GM19025 (cell line): ENCODE results near the gene KRTAP10-6.
"Not testable (repeated sequence)": the region's sequence is repeated elsewhere in the genome, so short reads cannot be mapped to it uniquely, and the experiment has no call there.

Experiments
- ATAC-seq: cut with Tn5 transposase; IDR thresholded peaks from one replicate; pipeline ENCODE4 v1.9.1; 2021; ENCODE audit warnings: mild to moderate bottlenecking, low read depth, moderate library complexity; ENCODE audit not compliant: unreplicated experiment

Gene KRTAP10-6

GRCh38 chr21:44592446-44593311 lies at the start of gene KRTAP10-6:
TSS of gene KRTAP10-6 (minus strand) at chr21:44592505. CDS start at chr21:44592484, 21 bp downstream.
- ATAC-seq, result no peak

- no peak for ATAC-seq
Observed at GRCh38 chr21:44640761-44641160, 48.5 kb upstream of the KRTAP10-6 start.

GRCh38 chr21:44639331-44639655 lies 47.0 kb upstream of the KRTAP10-6 start:
- no peak for ATAC-seq

- ATAC-seq, result not testable (repeated sequence)
Observed at GRCh38 chr21:44638506-44639330, 46.4 kb upstream of the KRTAP10-6 start.

GRCh38 chr21:44637851-44638348 lies 45.6 kb upstream of the KRTAP10-6 start:
- ATAC-seq, result not testable (repeated sequence)

- ATAC-seq, result no peak
Observed at GRCh38 chr21:44637018-44637850, 44.9 kb upstream of the KRTAP10-6 start, which contains the start of gene KRTAP10-10. TSS of gene KRTAP10-10 (plus strand) at chr21:44637356. CDS start at chr21:44637418, 62 bp downstream.

GRCh38 chr21:44636209-44637017 lies 44.1 kb upstream of the KRTAP10-6 start:
- ATAC-seq, result no peak

- no peak for ATAC-seq
Observed at GRCh38 chr21:44632067-44632466, 39.8 kb upstream of the KRTAP10-6 start.

- no peak for ATAC-seq
Observed at GRCh38 chr21:44630440-44630839, 38.1 kb upstream of the KRTAP10-6 start.

GRCh38 chr21:44628707-44629391 lies 36.5 kb upstream of the KRTAP10-6 start:
- no peak for ATAC-seq

- ATAC-seq, result not testable (repeated sequence)
Observed at GRCh38 chr21:44627831-44628233, 35.5 kb upstream of the KRTAP10-6 start.

- not testable (repeated sequence) for ATAC-seq
Observed at GRCh38 chr21:44627181-44627822, 35.0 kb upstream of the KRTAP10-6 start.

- no peak for ATAC-seq
Observed at GRCh38 chr21:44626673-44627143, 34.4 kb upstream of the KRTAP10-6 start, which contains the start of gene KRTAP10-9. TSS of gene KRTAP10-9 (plus strand) at chr21:44627093. CDS start at chr21:44627172, 79 bp downstream.

GRCh38 chr21:44626262-44626661 lies 34.0 kb upstream of the KRTAP10-6 start:
- no peak for ATAC-seq

- ATAC-seq, result no peak
Observed at GRCh38 chr21:44625756-44626155, 33.5 kb upstream of the KRTAP10-6 start.

GRCh38 chr21:44623575-44623974 lies 31.3 kb upstream of the KRTAP10-6 start:
- no peak for ATAC-seq

- ATAC-seq, result no peak
Observed at GRCh38 chr21:44619886-44620285, 27.6 kb upstream of the KRTAP10-6 start.

GRCh38 chr21:44618909-44619308 lies 26.6 kb upstream of the KRTAP10-6 start:
- no peak for ATAC-seq
